ENCODE data around the gene NMNAT3.

Gene NMNAT3

GRCh38 chr3:139611528-139611927, 66.2 kb downstream of the NMNAT3 start:
- no peak overlapping the region for H3K4me3 ChIP-seq (ENCODE audit: control insufficient read depth, low read depth, low read length)
- TF ChIP-seq CTCF (conservative IDR thresholded peaks at IDR 0.05; ENCODE audit: control insufficient read depth, insufficient read depth, low read depth, low read length): no peak
- DNase-seq (ENCODE audit: low read depth): no peak

GRCh38 chr3:139610886-139611285, 66.9 kb downstream of the NMNAT3 start:
- no peak overlapping the region for H3K4me3 ChIP-seq (ENCODE audit: control insufficient read depth, low read depth, low read length)
- no peak for TF ChIP-seq CTCF (conservative IDR thresholded peaks at IDR 0.05; ENCODE audit: control insufficient read depth, insufficient read depth, low read depth, low read length)
- no peak for DNase-seq (ENCODE audit: low read depth)

- DNase-seq (ENCODE audit: low read depth): no peak
- no peak for TF ChIP-seq CTCF (conservative IDR thresholded peaks at IDR 0.05; ENCODE audit: control insufficient read depth, insufficient read depth, low read depth, low read length)
- H3K4me3 ChIP-seq (ENCODE audit: control insufficient read depth, low read depth, low read length): no peak overlapping the region
These were observed 68.8 kb downstream of the NMNAT3 start for GRCh38 chr3:139608924-139609323.

GRCh38 chr3:139608108-139608380, 69.7 kb downstream of the NMNAT3 start:
- no peak for DNase-seq (ENCODE audit: low read depth)
- TF ChIP-seq CTCF (conservative IDR thresholded peaks at IDR 0.05; ENCODE audit: control insufficient read depth, insufficient read depth, low read depth, low read length): no peak
- H3K4me3 ChIP-seq (ENCODE audit: control insufficient read depth, low read depth, low read length): no peak overlapping the region

GRCh38 chr3:139607257-139608107, 70.3 kb downstream of the NMNAT3 start:
- TF ChIP-seq CTCF (conservative IDR thresholded peaks at IDR 0.05; ENCODE audit: control insufficient read depth, insufficient read depth, low read depth, low read length): no peak
- no peak for DNase-seq (ENCODE audit: low read depth)
- H3K4me3 ChIP-seq (ENCODE audit: control insufficient read depth, low read depth, low read length): no peak overlapping the region

- H3K4me3 ChIP-seq (ENCODE audit: control insufficient read depth, low read depth, low read length): no peak overlapping the region
- no peak for DNase-seq (ENCODE audit: low read depth)
- TF ChIP-seq CTCF (conservative IDR thresholded peaks at IDR 0.05; ENCODE audit: control insufficient read depth, insufficient read depth, low read depth, low read length): no peak
These were observed 75.8 kb downstream of the NMNAT3 start for GRCh38 chr3:139602003-139602402.
